Effector CD4-positive, alpha-beta T cell (primary cell): ENCODE measurements around the gene PKD1.

Experiments
- DNase-seq: peaks from one replicate; pipeline ENCODE4 v3.0.0-alpha.2; 2020
- total RNA-seq: gene quantifications from one replicate; lab custom pipeline; 2026; lab: John Stamatoyannopoulos, UW

PKD1 gene
- 222 reads per million, percentile 93 among the genes with 10 or more reads in this experiment for total RNA-seq

- peak; percentile 97 for DNase-seq
Measured at GRCh38 chr16:2135770-2136490, at the start of gene PKD1. PKD1 (minus strand) TSS chr16:2135898; CDS start chr16:2135689, 209 bp downstream.

GRCh38 chr16:2184962-2185361 lies 49.3 kb upstream of the PKD1 start:
- no peak for DNase-seq

- no peak for DNase-seq
Measured at GRCh38 chr16:2184346-2184745, 48.6 kb upstream of the PKD1 start.

- no peak for DNase-seq
Measured at GRCh38 chr16:2183671-2184070, 48.0 kb upstream of the PKD1 start.

- no peak for DNase-seq
Measured at GRCh38 chr16:2181952-2182351, 46.3 kb upstream of the PKD1 start.

GRCh38 chr16:2180962-2181923 lies 45.5 kb upstream of the PKD1 start:
- DNase-seq, result no peak

GRCh38 chr16:2180461-2180860 lies 44.8 kb upstream of the PKD1 start:
- DNase-seq, result no peak

- DNase-seq, result no peak
Measured at GRCh38 chr16:2179576-2179975, 43.9 kb upstream of the PKD1 start.

- no peak for DNase-seq
Measured at GRCh38 chr16:2179107-2179501, 43.4 kb upstream of the PKD1 start.

- peak; percentile 18 for DNase-seq
Measured at GRCh38 chr16:2178321-2179106, 42.8 kb upstream of the PKD1 start.

GRCh38 chr16:2177561-2177960 lies 41.9 kb upstream of the PKD1 start:
- no peak for DNase-seq

- DNase-seq, result no peak
Measured at GRCh38 chr16:2177101-2177500, 41.4 kb upstream of the PKD1 start.

- DNase-seq, result no peak
Measured at GRCh38 chr16:2176047-2176446, 40.3 kb upstream of the PKD1 start.

- DNase-seq, result no peak
Measured at GRCh38 chr16:2175454-2175853, 39.8 kb upstream of the PKD1 start.

GRCh38 chr16:2174396-2175131 lies 38.9 kb upstream of the PKD1 start:
- no peak for DNase-seq

- DNase-seq, result no peak
Measured at GRCh38 chr16:2173916-2174315, 38.2 kb upstream of the PKD1 start.

GRCh38 chr16:2173366-2173765 lies 37.7 kb upstream of the PKD1 start:
- DNase-seq, result no peak

- DNase-seq, result no peak
Measured at GRCh38 chr16:2172688-2173335, 37.1 kb upstream of the PKD1 start.

- no peak for DNase-seq
Measured at GRCh38 chr16:2171601-2172178, 36.0 kb upstream of the PKD1 start.

GRCh38 chr16:2170587-2171435 lies 35.1 kb upstream of the PKD1 start:
- no peak for DNase-seq
